ENCODE results near the gene ZNF148.

ZNF148 gene

DNA sequence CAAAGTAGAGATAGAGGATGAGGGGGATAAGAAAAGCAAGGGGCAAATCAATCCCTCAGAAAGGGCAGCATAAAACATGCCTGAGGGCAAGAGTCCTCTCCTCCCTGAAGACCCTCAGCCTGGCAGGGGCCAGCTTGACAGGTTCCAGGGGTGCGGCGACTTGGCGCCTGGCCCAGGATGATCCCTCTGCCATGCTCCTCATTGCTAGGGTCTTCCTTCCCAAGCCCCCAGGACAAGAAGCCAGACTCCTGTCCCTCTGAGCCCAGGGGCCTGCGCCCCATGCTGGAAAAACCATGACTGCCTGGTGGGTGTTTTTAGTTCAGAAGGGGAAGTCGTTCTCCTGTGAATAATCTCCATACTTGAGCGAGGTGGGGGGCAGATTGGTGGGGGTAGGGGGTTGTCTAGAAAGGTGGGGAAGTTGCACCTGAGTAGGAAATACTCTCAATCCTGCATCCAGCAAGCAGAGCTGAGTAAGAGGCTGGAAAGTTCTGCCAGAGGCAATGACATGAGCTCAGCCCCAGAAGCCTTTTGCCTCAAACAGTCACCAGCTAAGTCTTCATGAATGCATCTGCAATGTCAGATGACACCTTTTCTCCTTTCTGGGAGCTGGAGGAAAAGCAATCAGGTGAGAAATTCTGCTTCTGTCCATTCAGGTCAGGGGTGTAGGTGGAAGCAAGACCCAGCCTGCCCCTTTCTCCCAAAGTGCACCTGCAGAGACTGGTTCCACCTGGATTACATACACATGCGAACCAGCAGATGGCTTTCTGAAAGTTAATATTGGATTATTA, 180.9 kb downstream of the ZNF148 start:
- Mint-ChIP-seq H3K36me3 (no peaks in the 10 kb centered on the region), H3K27me3 (no peaks in the 10 kb centered on the region)

DNA sequence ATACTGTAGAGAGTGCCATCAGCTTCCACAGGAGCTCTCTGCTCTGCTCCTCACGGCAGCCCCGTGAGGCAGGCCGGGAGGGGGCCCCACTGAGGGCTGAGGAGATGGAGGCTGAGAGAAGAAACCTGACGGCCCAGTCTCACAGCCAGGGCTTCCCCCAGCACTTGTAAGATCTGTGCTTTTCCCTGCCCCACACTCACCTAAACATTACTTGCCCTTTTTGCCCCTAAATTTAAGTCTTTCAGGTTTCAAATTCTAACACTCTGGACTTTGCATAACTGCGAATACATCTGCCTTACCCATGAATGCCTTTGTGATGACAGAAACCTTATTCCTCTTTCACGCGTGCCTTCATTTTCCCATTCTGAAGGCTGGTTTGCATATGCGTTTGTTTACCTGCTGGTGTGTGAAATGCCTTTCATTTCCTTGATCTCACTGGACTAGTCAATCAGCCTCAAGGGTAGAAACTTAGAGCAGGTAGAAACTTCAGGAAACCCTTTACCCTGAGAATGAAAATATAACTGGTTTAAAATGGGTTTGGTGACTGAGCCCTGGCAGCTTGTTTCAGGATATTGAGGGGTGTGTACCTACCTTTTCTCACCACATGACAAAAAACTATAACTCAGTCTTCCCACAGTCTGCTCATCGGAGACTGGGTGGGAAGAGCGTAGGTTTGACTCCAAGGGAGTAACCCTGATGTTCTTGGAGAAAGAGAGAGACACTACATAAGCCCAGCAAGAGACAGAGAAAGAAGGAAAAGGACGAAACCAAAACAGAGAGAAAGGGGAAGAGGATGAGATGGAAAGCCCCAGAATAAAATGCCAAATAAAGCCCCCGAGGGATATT, 182.7 kb downstream of the ZNF148 start:
- Mint-ChIP-seq H3K4me1 (ENCODE audit: low read depth) (no peaks in the 10 kb centered on the region), H3K27ac (no peak overlapping the region)

More for the DNA sequence above, 180.9 kb downstream of the ZNF148 start:
- H3K9me3 Mint-ChIP-seq (ENCODE audit: low read depth), result no peaks in the 10 kb centered on the region
- H3K27ac Mint-ChIP-seq, result no peak overlapping the region
- H3K4me1 Mint-ChIP-seq (ENCODE audit: low read depth), result no peaks in the 10 kb centered on the region
- H3K4me3 Mint-ChIP-seq, result no peak overlapping the region

DNA sequence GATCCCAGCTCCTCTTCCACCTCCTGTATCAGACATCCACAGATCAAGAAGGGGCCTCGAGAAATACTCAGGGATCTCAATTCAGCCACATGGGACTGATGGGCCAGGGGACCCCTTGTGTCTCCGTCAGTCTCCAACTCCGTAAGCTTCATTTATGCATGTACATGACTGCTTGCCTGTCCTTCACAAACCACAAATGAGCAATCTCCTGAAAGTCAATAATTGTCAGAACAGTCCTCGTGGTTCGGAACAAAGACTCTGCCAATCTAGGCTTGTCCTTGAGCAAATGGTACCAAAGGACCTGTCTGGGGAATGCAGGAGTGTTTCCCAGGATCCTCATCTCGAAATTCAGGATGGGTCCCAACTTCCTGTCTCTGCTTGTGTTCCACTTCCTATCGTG, 183.4 kb downstream of the ZNF148 start:
- Mint-ChIP-seq H3K4me3 (no peak overlapping the region), H3K36me3 (no peaks in the 10 kb centered on the region), H3K27ac (no peak overlapping the region), H3K4me1 (ENCODE audit: low read depth) (no peaks in the 10 kb centered on the region), H3K27me3 (no peaks in the 10 kb centered on the region), H3K9me3 (ENCODE audit: low read depth) (no peaks in the 10 kb centered on the region)

More for the DNA sequence above, 182.7 kb downstream of the ZNF148 start:
- Mint-ChIP-seq H3K36me3 (no peaks in the 10 kb centered on the region), H3K9me3 (ENCODE audit: low read depth) (no peaks in the 10 kb centered on the region), H3K4me3 (no peak overlapping the region), H3K27me3 (no peaks in the 10 kb centered on the region)

DNA sequence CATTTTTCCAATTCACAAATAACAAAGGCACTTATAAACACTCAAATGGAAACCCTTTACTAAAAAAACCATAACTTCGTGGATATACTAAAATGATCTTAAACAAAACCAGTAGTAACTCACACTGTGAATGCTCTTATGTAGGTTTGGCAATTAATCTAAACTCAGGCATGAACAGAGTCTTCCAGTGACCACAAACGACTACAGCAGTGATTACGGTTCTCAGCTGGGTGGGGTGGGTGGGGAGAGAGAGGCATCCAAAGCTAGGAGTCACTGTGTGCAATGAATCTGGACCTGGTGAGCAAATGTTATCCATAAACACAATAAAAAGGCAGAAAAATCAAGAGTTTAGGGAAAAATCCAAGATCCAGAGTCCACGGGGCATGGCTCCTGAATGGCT, 183.9 kb downstream of the ZNF148 start:
- H3K4me3 Mint-ChIP-seq, result no peak overlapping the region
- no peaks in the 10 kb centered on the region for H3K36me3 Mint-ChIP-seq
- no peaks in the 10 kb centered on the region for H3K27me3 Mint-ChIP-seq
- H3K9me3 Mint-ChIP-seq (ENCODE audit: low read depth), result no peaks in the 10 kb centered on the region
- H3K4me1 Mint-ChIP-seq (ENCODE audit: low read depth), result no peaks in the 10 kb centered on the region
- H3K27ac Mint-ChIP-seq, result no peak overlapping the region

DNA sequence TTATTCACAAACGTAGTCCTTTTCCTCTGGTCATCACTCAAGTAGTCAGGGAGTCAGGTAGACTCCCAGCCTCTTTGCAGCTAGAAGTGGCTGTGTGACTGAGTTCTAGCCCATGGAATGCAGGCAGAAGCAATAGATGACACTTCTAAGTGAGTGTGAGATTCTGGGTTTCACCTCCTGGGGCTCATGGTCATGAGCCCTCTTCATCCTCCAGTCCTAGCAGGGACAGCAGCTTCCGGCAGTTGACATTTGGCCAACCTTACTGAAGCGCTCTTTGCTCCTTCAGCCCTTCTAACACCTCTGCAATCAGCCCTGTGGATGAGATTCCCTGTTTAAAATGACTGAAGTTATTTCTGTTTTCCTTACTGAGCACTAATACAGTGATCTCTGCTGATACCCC, 184.3 kb downstream of the ZNF148 start:
- Mint-ChIP-seq H3K27ac (no peak overlapping the region), H3K4me1 (ENCODE audit: low read depth) (no peaks in the 10 kb centered on the region), H3K27me3 (no peaks in the 10 kb centered on the region), H3K4me3 (no peak overlapping the region), H3K36me3 (no peaks in the 10 kb centered on the region), H3K9me3 (ENCODE audit: low read depth) (no peaks in the 10 kb centered on the region)

DNA sequence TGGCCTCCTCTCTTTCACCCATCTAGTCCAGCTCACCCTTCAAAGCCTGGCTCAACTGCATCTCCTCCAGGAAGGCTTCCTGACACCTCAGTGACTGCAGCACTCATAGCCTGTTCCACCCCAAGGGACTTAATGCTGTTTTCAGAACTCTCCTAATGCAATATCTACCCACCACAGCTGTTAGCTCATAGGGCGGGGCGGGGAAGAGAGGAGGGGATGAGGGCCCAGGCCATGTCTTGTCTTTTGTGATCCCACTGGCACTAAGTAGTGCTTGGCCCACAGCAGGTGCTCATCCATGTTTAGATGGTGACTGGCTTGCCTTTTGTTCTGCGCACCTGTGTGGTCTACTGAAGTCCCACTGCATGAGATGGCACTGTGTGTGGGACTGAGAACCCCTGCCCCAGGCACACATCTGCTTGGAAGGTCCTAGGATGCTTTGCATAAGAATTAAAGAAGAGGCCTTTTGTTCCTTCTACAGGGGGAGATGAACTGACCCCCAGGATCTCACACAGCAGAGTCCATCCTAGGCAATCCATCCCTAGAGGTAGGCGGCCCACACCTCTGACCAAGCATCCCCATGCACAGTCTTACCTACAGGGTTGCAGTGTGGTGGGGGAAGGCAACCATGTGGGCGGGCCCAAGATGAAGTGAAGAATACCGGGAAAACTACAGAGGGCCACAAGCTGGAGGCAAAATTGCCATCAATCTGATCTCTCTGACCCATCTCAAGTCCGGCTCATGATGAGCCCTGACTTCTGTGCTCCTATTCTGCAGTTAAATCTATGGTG, 185.6 kb downstream of the ZNF148 start:
- Mint-ChIP-seq H3K4me3 (no peak overlapping the region), H3K27me3 (no peaks in the 10 kb centered on the region), H3K9me3 (ENCODE audit: low read depth) (no peaks in the 10 kb centered on the region), H3K36me3 (no peaks in the 10 kb centered on the region), H3K27ac (no peak overlapping the region), H3K4me1 (ENCODE audit: low read depth) (no peaks in the 10 kb centered on the region)

DNA sequence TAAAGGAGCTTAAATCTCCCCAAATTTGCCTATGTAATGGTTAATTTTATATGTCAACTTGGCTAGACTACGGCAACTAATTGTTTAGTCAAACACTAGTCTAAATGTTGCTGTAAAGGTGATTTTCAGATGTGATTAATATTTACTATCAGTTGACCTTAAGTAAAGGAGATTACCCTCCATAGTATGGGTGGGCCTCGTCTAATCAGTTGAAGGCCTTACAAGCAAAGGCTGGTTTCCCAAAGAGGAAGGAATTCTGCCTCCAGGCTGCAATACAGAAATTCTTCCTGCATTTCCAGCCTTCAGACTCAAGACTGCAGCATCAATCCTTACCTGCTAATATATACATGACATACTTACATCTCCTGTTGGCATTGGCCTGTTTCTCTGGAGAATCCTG, 186.2 kb downstream of the ZNF148 start:
- no peaks in the 10 kb centered on the region for H3K9me3 Mint-ChIP-seq (ENCODE audit: low read depth)
- H3K27me3 Mint-ChIP-seq, result no peaks in the 10 kb centered on the region
- no peak overlapping the region for H3K27ac Mint-ChIP-seq
- H3K4me3 Mint-ChIP-seq, result no peak overlapping the region
- no peaks in the 10 kb centered on the region for H3K4me1 Mint-ChIP-seq (ENCODE audit: low read depth)
- H3K36me3 Mint-ChIP-seq, result no peaks in the 10 kb centered on the region

DNA sequence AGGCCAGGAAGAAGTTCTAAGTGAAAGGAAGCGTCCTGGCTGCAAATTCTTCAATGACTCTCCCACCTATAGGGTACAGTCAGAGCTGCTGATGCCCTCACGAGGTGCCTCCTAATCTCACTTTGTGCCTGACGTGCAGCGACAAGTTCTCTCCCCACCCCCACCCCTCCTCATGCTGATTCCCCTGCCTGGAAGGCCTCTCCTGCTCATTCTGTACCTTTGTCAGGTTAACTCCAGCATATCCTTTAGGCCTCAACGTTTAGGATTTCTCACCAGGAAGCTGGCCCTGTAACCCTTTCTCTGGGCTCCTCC, 187.6 kb downstream of the ZNF148 start:
- Mint-ChIP-seq H3K4me1 (ENCODE audit: low read depth) (no peaks in the 10 kb centered on the region), H3K9me3 (ENCODE audit: low read depth) (no peaks in the 10 kb centered on the region), H3K27ac (no peak overlapping the region), H3K4me3 (no peak overlapping the region), H3K27me3 (no peaks in the 10 kb centered on the region), H3K36me3 (no peaks in the 10 kb centered on the region)

DNA sequence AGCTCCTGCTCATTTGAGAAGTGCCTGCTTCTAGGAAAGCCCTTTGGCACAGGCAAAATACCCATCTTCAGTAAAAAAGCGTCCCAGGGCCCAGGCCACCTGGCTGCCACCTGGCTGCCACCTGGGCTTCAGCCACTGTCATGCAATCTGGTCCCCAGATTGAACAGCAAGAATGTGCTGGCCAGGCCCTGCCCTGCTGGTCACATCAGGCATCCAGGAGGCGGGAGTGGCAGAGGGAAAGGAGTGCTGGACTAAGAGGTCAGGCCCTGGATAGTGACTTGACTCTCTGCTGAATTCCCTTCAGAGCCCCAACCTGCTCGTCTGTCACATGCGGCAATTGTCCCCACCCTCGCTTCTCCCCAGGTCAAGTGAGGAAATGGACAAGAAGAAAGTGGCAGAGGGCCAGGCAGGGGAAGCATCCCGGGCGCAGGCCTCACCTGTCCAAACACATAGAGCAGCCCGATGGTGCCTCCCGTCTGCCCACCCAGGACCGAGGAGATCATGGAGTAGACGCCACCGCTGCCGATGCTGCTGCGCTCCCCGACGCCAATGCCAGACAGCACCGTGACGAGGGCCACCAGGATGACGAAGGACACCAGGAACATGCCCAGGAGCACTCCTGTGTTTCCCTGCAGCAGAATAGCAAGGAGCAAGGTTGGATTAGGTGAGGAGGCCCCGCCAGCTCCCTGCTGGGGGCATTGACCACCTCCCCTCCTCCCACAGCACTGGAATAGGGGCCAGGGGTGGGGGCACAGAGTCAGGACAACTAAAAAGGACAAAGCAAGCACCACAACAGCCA, 188.1 kb downstream of the ZNF148 start:
- Mint-ChIP-seq H3K36me3 (no peaks in the 10 kb centered on the region), H3K4me1 (ENCODE audit: low read depth) (no peaks in the 10 kb centered on the region), H3K4me3 (no peak overlapping the region), H3K27ac (no peak overlapping the region), H3K9me3 (ENCODE audit: low read depth) (no peaks in the 10 kb centered on the region), H3K27me3 (no peaks in the 10 kb centered on the region)

DNA sequence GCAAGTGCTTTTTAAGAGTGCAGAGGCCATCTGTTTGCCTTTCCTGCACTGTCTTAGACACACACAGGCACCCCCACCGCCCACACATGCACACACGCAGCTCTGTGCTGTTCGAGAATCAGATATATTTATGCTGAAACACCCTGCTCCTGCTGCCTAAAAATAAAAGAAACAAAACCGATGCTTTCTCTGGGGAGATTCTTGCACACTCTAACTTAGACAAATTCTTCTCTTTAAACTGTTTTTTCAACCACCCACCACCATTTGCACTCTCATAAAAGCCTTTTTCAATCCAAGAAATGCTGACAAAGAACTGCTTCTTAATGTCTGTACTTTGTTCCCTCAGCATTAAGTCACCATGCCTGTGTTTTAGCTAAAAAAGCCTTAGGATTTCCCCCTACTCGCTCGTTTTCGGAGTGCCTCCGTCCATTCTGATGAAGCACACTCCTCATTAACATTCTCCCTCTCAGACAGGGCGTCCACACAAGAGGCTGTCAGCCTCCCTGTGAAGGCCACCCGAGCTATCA, 188.8 kb downstream of the ZNF148 start:
- no peaks in the 10 kb centered on the region for H3K36me3 Mint-ChIP-seq
- H3K4me3 Mint-ChIP-seq, result no peak overlapping the region
- no peaks in the 10 kb centered on the region for H3K27me3 Mint-ChIP-seq
- no peaks in the 10 kb centered on the region for H3K4me1 Mint-ChIP-seq (ENCODE audit: low read depth)
- H3K27ac Mint-ChIP-seq, result no peak overlapping the region
- no peaks in the 10 kb centered on the region for H3K9me3 Mint-ChIP-seq (ENCODE audit: low read depth)

DNA sequence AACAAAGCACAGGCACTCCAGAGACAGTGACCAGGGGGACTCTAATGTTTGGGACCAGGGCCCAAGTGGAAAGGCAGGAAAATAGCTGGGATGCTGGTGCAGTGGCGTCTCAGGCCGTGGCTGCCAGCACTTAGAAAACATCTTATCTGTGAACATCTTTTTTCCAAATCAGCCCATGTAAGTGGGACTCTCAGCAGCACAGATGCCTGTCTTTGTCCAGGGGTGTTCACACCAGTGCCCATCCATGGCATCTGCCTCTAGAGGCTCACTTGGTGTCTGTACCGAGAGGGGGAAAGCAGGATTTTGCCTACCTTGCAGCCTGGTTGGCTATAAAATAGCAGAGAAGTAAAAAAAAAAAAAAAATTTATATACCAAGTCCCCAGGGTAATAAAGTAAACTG, 189.3 kb downstream of the ZNF148 start:
- Mint-ChIP-seq H3K4me1 (ENCODE audit: low read depth) (no peaks in the 10 kb centered on the region), H3K4me3 (no peak overlapping the region), H3K27me3 (no peaks in the 10 kb centered on the region), H3K9me3 (ENCODE audit: low read depth) (no peaks in the 10 kb centered on the region), H3K27ac (no peak overlapping the region), H3K36me3 (no peaks in the 10 kb centered on the region)

DNA sequence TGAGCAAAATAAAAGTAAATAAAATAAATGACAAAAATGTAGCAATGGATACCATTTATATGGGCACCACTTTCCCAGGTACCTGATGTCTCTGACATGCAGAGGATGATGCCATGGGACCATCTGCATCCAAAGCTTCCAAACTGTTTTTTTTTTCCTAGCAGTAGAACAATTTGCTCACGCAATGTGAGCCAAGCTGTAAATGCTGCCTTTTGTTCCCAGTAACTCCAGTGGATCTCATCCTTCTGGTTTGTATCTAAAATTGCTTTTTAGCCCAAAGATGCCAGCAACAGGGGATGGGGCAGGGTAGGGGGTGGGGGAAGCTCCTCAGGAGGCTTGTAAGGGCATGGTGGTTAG, 195.3 kb downstream of the ZNF148 start:
- H3K4me1 Mint-ChIP-seq (ENCODE audit: low read depth), result no peaks in the 10 kb centered on the region
- H3K9me3 Mint-ChIP-seq (ENCODE audit: low read depth), result no peaks in the 10 kb centered on the region
- no peaks in the 10 kb centered on the region for H3K27me3 Mint-ChIP-seq
- no peak overlapping the region for H3K27ac Mint-ChIP-seq
- no peak overlapping the region for H3K4me3 Mint-ChIP-seq
- no peaks in the 10 kb centered on the region for H3K36me3 Mint-ChIP-seq

DNA sequence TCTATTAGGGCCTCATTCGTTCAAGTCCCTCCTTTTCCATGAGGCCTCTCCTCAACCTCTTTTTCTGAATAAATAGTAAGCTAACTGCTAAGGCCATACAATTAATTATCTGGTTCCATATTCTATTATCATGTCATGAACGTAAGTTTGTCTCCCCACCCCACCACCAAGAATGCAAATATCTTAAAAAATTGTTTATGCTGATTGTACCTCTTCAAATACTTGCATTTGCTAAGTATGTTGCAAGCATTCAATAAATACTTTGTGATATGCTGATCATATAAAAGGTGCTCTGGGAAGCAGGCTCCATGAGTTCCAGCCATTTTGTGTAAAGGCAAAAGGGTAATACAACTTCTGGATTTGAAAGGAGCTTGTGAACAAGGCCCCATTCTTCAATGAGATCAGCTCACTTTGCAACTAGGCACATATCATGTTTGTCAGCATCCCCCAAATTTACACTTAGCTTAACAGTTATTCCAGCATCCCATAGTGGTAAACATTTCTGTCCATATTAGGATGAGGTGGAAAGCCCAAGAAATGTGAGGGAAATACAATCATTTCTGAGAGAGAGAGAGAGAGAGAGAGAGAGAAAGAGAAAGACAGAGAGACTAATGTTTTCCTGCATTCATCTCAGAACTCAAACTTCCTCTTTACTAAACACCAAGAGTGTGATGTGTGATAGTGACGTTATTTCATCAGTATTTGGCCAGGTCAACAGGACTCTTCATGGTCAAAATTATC, 195.8 kb downstream of the ZNF148 start:
- Mint-ChIP-seq H3K4me1 (ENCODE audit: low read depth) (no peaks in the 10 kb centered on the region), H3K27ac (no peak overlapping the region), H3K36me3 (no peaks in the 10 kb centered on the region), H3K27me3 (no peaks in the 10 kb centered on the region), H3K4me3 (no peak overlapping the region), H3K9me3 (ENCODE audit: low read depth) (no peaks in the 10 kb centered on the region)

DNA sequence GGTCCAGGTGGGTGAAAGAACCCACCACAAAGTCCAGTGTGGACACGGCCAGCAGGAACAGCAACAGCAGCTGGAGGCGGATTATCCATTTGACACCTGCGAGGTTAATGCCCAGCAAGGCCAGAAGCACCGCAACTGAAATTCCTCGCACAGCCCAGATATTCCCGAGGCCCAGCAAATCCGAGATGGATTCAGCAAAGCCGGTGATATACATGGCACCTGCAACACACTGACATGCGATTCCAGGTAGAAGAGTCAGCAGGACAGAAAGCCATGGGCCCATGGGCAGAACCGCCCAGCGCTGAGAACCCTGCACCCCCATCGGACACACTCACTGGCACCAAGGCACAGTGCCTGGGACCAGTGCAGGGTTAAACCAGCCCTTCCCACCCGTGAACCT, 197.4 kb downstream of the ZNF148 start:
- Mint-ChIP-seq H3K27ac (no peak overlapping the region), H3K36me3 (peaks cover 3% of the 10 kb centered on the region)

More for the DNA sequence above, 197.4 kb downstream of the ZNF148 start:
- H3K9me3 Mint-ChIP-seq (ENCODE audit: low read depth), result peaks cover 6% of the 10 kb centered on the region
- H3K4me1 Mint-ChIP-seq (ENCODE audit: low read depth), result no peaks in the 10 kb centered on the region
- H3K27me3 Mint-ChIP-seq, result no peaks in the 10 kb centered on the region
- H3K4me3 Mint-ChIP-seq, result no peak overlapping the region
